Measurements from ENCODE around the gene MLN.

The MLN gene

GRCh38 chr6:33827546-33828451 is 24.0 kb upstream of the MLN start:
- TF ChIP-seq TAF1 (IDR thresholded peaks at IDR 0.05; ENCODE audit: low read depth, low read length) (no peak), POLR2AphosphoS5 (IDR thresholded peaks at IDR 0.05; ENCODE audit: low read depth, low read length) (no peak), SPI1 (IDR thresholded peaks at IDR 0.05; ENCODE audit: low read depth, low read length) (no peak), PAX5 (IDR thresholded peaks at IDR 0.05; ENCODE audit: insufficient read depth, low read length, severe bottlenecking) (no peak), POU2F2 (IDR thresholded peaks at IDR 0.05; ENCODE audit: low read depth, low read length) (no peak), POLR2A (IDR thresholded peaks at IDR 0.05; ENCODE audit: low read depth, low read length) (no peak)

GRCh38 chr6:33826537-33826936 is 22.7 kb upstream of the MLN start:
- DNase-seq (ENCODE audit: insufficient read length, low spot score) (no peak), FAIRE-seq (no peak)
- TF ChIP-seq TAF1 (IDR thresholded peaks at IDR 0.05; ENCODE audit: low read depth, low read length) (no peak), SPI1 (IDR thresholded peaks at IDR 0.05; ENCODE audit: low read depth, low read length) (no peak), POLR2AphosphoS5 (IDR thresholded peaks at IDR 0.05; ENCODE audit: low read depth, low read length) (no peak), POU2F2 (IDR thresholded peaks at IDR 0.05; ENCODE audit: low read depth, low read length) (no peak)

More at GRCh38 chr6:33827546-33828451, 24.0 kb upstream of the MLN start:
- no peak for FAIRE-seq
- DNase-seq (ENCODE audit: insufficient read length, low spot score), result no peak

- FAIRE-seq (no peak), DNase-seq (ENCODE audit: insufficient read length, low spot score) (no peak)
- TF ChIP-seq POLR2AphosphoS5 (IDR thresholded peaks at IDR 0.05; ENCODE audit: low read depth, low read length) (no peak), TAF1 (IDR thresholded peaks at IDR 0.05; ENCODE audit: low read depth, low read length) (no peak), POLR2A (IDR thresholded peaks at IDR 0.05; ENCODE audit: low read depth, low read length) (no peak), PAX5 (IDR thresholded peaks at IDR 0.05; ENCODE audit: insufficient read depth, low read length, severe bottlenecking) (no peak), SPI1 (IDR thresholded peaks at IDR 0.05; ENCODE audit: low read depth, low read length) (no peak), POU2F2 (IDR thresholded peaks at IDR 0.05; ENCODE audit: low read depth, low read length) (no peak)
Measured at GRCh38 chr6:33824461-33825154, 20.8 kb upstream of the MLN start.

GRCh38 chr6:33823806-33824205 is 20.0 kb upstream of the MLN start:
- DNase-seq (ENCODE audit: insufficient read length, low spot score), result no peak
- TF ChIP-seq PAX5 (IDR thresholded peaks at IDR 0.05; ENCODE audit: insufficient read depth, low read length, severe bottlenecking), result no peak
- FAIRE-seq, result no peak

- TF ChIP-seq POLR2A (IDR thresholded peaks at IDR 0.05; ENCODE audit: low read depth, low read length) (no peak), PAX5 (IDR thresholded peaks at IDR 0.05; ENCODE audit: insufficient read depth, low read length, severe bottlenecking) (no peak), POU2F2 (IDR thresholded peaks at IDR 0.05; ENCODE audit: low read depth, low read length) (no peak), POLR2AphosphoS5 (IDR thresholded peaks at IDR 0.05; ENCODE audit: low read depth, low read length) (no peak), TAF1 (IDR thresholded peaks at IDR 0.05; ENCODE audit: low read depth, low read length) (no peak), SPI1 (IDR thresholded peaks at IDR 0.05; ENCODE audit: low read depth, low read length) (no peak)
- no peak for FAIRE-seq
- DNase-seq (ENCODE audit: insufficient read length, low spot score), result peak; percentile 37
Measured at GRCh38 chr6:33822575-33823395, 19.0 kb upstream of the MLN start.

- TF ChIP-seq TAF1 (IDR thresholded peaks at IDR 0.05; ENCODE audit: low read depth, low read length) (no peak), POU2F2 (IDR thresholded peaks at IDR 0.05; ENCODE audit: low read depth, low read length) (no peak), SPI1 (IDR thresholded peaks at IDR 0.05; ENCODE audit: low read depth, low read length) (no peak), POLR2A (IDR thresholded peaks at IDR 0.05; ENCODE audit: low read depth, low read length) (no peak), PAX5 (IDR thresholded peaks at IDR 0.05; ENCODE audit: insufficient read depth, low read length, severe bottlenecking) (no peak), POLR2AphosphoS5 (IDR thresholded peaks at IDR 0.05; ENCODE audit: low read depth, low read length) (no peak)
- DNase-seq (ENCODE audit: insufficient read length, low spot score) (no peak), FAIRE-seq (no peak)
Measured at GRCh38 chr6:33820784-33821520, 17.1 kb upstream of the MLN start.

- DNase-seq (ENCODE audit: insufficient read length, low spot score), result no peak
- no peak for FAIRE-seq
- no peak for TF ChIP-seq POU2F2 (IDR thresholded peaks at IDR 0.05; ENCODE audit: low read depth, low read length)
- TF ChIP-seq TAF1 (IDR thresholded peaks at IDR 0.05; ENCODE audit: low read depth, low read length), result no peak
Measured at GRCh38 chr6:33820243-33820642, 16.4 kb upstream of the MLN start.

GRCh38 chr6:33819021-33819420 is 15.2 kb upstream of the MLN start:
- DNase-seq (ENCODE audit: insufficient read length, low spot score) (no peak), FAIRE-seq (no peak)
- no peak for TF ChIP-seq SPI1 (IDR thresholded peaks at IDR 0.05; ENCODE audit: low read depth, low read length)
- no peak for TF ChIP-seq POLR2A (IDR thresholded peaks at IDR 0.05; ENCODE audit: low read depth, low read length)
- no peak for TF ChIP-seq POLR2AphosphoS5 (IDR thresholded peaks at IDR 0.05; ENCODE audit: low read depth, low read length)
- TF ChIP-seq TAF1 (IDR thresholded peaks at IDR 0.05; ENCODE audit: low read depth, low read length), result no peak
- no peak for TF ChIP-seq PAX5 (IDR thresholded peaks at IDR 0.05; ENCODE audit: insufficient read depth, low read length, severe bottlenecking)
- no peak for TF ChIP-seq POU2F2 (IDR thresholded peaks at IDR 0.05; ENCODE audit: low read depth, low read length)

- DNase-seq (ENCODE audit: insufficient read length, low spot score), result no peak
- no peak for FAIRE-seq
- TF ChIP-seq PAX5 (IDR thresholded peaks at IDR 0.05; ENCODE audit: insufficient read depth, low read length, severe bottlenecking) (no peak), POU2F2 (IDR thresholded peaks at IDR 0.05; ENCODE audit: low read depth, low read length) (no peak), TAF1 (IDR thresholded peaks at IDR 0.05; ENCODE audit: low read depth, low read length) (no peak), SPI1 (IDR thresholded peaks at IDR 0.05; ENCODE audit: low read depth, low read length) (no peak), POLR2AphosphoS5 (IDR thresholded peaks at IDR 0.05; ENCODE audit: low read depth, low read length) (no peak), POLR2A (IDR thresholded peaks at IDR 0.05; ENCODE audit: low read depth, low read length) (no peak)
Measured at GRCh38 chr6:33818293-33818692, 14.5 kb upstream of the MLN start.

Data from GM12891 (cell line).